Subcutaneous adipose tissue (tissue), 4 donors: ENCODE measurements around the gene RAD51B. TPM values are rescaled to one million over a fixed set of nuclear protein-coding genes. Genes with fewer than 3 reads are reported as not detected.

Experiments
- total RNA-seq, 4 donors: library from RNA; depleted of rRNA; stranded (reverse); fragments of >200 nt; gene quantifications; one replicate each; pipeline ENCODE4 v1.1.0, GENCODE V29; 2016
- TF ChIP-seq, protein P1 (sequence below): fragments of 450-650 bp; IDR thresholded peaks from one replicate; pipeline ENCODE4 v1.5.1; 2016; ENCODE audit warnings: low read depth, mild to moderate bottlenecking, control low read depth, antibody characterized with exemption, moderate library complexity

RAD51B gene
- total RNA-seq, 4 donors from 2014 or later, result 9.7 to 24.1 (median 16.7) TPM

DNA sequence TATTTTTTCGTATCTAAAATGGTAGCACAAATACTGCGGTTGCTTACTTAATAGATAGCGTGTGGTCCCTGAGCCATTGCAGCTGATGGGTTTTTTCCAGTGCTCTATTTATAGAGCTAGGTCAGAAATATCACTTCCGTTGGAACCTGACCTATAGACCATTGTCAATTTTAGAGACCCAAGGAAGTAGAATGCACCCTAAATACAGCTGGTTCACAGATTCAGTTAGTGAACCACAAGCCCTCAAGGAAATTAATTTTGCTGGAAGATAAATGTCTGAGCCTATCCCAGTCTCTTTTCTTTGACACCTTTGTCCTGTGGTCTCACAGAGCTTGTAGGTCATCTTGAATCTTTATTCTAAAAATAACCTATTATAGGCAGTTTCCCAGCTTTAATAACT, 582.3 kb downstream of the RAD51B start:
- TF ChIP-seq, protein P1, sequence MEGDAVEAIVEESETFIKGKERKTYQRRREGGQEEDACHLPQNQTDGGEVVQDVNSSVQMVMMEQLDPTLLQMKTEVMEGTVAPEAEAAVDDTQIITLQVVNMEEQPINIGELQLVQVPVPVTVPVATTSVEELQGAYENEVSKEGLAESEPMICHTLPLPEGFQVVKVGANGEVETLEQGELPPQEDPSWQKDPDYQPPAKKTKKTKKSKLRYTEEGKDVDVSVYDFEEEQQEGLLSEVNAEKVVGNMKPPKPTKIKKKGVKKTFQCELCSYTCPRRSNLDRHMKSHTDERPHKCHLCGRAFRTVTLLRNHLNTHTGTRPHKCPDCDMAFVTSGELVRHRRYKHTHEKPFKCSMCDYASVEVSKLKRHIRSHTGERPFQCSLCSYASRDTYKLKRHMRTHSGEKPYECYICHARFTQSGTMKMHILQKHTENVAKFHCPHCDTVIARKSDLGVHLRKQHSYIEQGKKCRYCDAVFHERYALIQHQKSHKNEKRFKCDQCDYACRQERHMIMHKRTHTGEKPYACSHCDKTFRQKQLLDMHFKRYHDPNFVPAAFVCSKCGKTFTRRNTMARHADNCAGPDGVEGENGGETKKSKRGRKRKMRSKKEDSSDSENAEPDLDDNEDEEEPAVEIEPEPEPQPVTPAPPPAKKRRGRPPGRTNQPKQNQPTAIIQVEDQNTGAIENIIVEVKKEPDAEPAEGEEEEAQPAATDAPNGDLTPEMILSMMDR, result no peak

GRCh38 chr14:68402525-68403101, 583.0 kb downstream of the RAD51B start:
- TF ChIP-seq, protein P1, result no peak

GRCh38 chr14:68403191-68404145, 583.9 kb downstream of the RAD51B start:
- TF ChIP-seq, protein P1, result no peak

DNA sequence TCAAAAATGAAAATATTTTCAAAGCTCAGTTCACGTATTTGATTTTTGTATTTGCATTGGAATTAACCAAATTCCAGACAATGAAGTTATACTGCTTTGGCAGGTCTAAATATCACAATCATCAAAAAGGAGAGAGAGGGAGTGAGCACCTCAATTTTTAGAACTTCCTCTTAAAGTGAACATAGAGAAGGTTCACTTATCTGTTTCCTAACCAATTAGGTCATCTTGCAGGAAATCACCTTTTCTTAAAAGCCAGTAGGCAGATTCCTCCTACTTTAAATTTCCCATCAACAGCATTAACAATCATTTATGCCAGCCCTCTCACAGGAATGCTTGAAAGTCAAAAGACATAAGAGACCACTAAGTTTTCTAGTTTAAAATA, 584.6 kb downstream of the RAD51B start:
- TF ChIP-seq, protein P1, result no peak

DNA sequence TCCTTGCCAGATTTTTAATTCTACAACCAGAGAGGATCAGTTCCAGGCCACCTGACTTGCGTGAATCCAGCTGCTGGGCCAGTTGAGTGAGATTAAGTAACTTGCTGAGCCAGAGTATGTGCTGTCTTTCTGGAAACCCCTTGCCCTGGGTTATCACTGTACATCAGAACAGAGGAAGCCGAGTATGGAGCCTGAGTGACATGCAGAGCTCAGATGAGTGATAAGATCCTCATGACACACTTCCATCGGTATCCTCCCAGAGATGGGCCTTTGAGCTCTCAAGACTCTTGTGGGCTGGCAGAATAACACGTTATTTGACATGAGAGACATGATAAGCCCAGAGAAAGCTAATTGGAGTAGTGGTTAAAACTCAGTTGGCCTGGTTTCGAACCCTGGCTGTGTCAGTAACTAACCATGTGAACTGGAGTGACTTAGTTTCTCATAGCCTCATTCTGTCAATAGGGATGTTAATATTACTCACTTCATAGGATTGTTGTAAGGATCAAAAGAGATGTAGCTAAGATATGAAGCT, 585.1 kb downstream of the RAD51B start:
- TF ChIP-seq, protein P1, result no peak

GRCh38 chr14:68405961-68406360, 586.4 kb downstream of the RAD51B start:
- TF ChIP-seq, protein P1, result no peak

DNA sequence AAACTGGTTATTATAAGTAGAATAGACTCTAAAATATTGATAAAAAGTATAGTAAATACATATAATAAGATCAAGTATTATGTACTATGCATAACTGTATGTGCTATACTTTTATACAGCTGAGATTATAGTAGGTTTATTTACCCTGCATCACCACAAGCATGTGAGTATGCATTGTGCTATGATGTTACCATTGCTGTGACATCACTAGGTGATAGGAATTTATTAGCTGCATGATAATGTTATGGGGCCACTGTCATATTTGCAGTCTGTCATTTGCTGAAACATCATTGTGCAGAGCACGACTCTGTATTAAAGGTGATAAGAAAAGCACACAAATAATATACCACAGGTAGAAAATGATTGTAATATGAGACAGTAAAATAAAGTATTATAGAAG, 587.7 kb downstream of the RAD51B start:
- TF ChIP-seq, protein P1, result no peak
